Glutamatergic neuron (in vitro differentiated cells): Measurements from ENCODE around the gene FAM20C. TPM values are rescaled to one million over a fixed set of nuclear protein-coding genes. Genes with fewer than 3 reads are reported as not detected.

Source experiments
- DNase-seq: peaks from one replicate; pipeline ENCODE4 v3.0.0; 2022
- H3K27ac Mint-ChIP-seq: one replicate; pipeline ENCODE4 v1.8.0; 2020; ENCODE audit warnings: mild to moderate bottlenecking, mixed read lengths, inconsistent platforms; ENCODE audit not compliant: unreplicated experiment
- H3K27me3 Mint-ChIP-seq: one replicate; pipeline ENCODE4 v1.8.0; 2020; ENCODE audit warnings: mild to moderate bottlenecking, moderate library complexity, mixed read lengths, inconsistent platforms; ENCODE audit not compliant: unreplicated experiment
- H3K36me3 Mint-ChIP-seq: one replicate; pipeline ENCODE4 v1.8.0; 2020; ENCODE audit warnings: mild to moderate bottlenecking, mixed read lengths, inconsistent platforms; ENCODE audit not compliant: unreplicated experiment
- H3K4me1 Mint-ChIP-seq: one replicate; pipeline ENCODE4 v1.8.0; 2020; ENCODE audit warnings: mild to moderate bottlenecking, low read depth, mixed read lengths, inconsistent platforms; ENCODE audit not compliant: unreplicated experiment
- H3K4me3 Mint-ChIP-seq: one replicate; pipeline ENCODE4 v1.8.0; 2020; ENCODE audit warnings: mild to moderate bottlenecking, mixed read lengths, inconsistent platforms; ENCODE audit not compliant: unreplicated experiment
- H3K9me3 Mint-ChIP-seq: one replicate; pipeline ENCODE4 v1.8.0; 2020; ENCODE audit warnings: mild to moderate bottlenecking, moderate library complexity, mixed read lengths, inconsistent platforms; ENCODE audit not compliant: unreplicated experiment
- total RNA-seq: library from RNA; stranded (reverse); fragmentation: NEBNext Ultra II Directional; extraction: Animal tissue kit (Norgen Biotek cat#: 25700); gene quantifications from one replicate; pipeline ENCODE4 v1.2.1, GENCODE V29; 2021; ENCODE audit not compliant: unreplicated experiment
- TF ChIP-seq, protein P1 (sequence below): fragments of 200-600 bp; sonication (generic); IDR thresholded peaks from one replicate; pipeline ENCODE4 v1.5.0; 2021; ENCODE audit not compliant: partially characterized antibody, unreplicated experiment

The FAM20C gene
- total RNA-seq, 1 donor from 2014 or later = 199 TPM

DNA sequence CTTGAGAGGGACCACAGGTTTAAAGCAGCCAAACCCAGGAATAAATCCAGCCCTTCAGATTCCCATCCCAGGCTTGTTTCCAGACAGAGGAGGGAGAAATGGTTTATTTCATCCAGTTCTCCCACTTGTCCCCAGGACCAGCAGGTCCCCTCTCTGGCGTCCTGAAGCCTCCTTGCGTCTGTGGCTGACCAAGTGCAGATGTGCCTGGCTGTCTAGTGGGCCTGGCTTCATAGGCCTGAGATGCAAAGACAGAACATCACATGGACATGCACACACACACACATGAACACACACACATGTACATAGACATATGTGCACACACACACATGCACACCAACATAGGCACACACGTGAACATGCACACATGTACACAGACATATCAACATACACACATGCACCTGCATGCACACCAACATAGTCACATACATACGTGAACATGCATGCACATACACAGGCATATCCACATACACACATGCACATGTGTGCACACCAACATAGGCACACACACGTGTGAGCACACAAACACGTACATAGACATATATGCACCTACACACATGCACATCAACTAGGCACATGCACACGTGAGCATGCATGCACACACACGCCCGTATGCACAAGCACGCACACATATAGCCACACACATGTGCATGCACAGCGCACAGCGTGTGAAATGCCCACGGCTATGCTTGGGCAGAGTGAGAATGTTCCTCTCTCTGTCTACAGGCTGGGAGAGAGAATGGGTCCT is 108.3 kb downstream of the FAM20C start:
- Mint-ChIP-seq H3K4me1 (no peaks in the 10 kb centered on the region), H3K27ac (no peak overlapping the region), H3K36me3 (peaks cover 6% of the 10 kb centered on the region), H3K9me3 (peaks cover 5% of the 10 kb centered on the region), H3K4me3 (no peak overlapping the region), H3K27me3 (peaks cover 10% of the 10 kb centered on the region)
- DNase-seq = no peak
- TF ChIP-seq, protein P1, sequence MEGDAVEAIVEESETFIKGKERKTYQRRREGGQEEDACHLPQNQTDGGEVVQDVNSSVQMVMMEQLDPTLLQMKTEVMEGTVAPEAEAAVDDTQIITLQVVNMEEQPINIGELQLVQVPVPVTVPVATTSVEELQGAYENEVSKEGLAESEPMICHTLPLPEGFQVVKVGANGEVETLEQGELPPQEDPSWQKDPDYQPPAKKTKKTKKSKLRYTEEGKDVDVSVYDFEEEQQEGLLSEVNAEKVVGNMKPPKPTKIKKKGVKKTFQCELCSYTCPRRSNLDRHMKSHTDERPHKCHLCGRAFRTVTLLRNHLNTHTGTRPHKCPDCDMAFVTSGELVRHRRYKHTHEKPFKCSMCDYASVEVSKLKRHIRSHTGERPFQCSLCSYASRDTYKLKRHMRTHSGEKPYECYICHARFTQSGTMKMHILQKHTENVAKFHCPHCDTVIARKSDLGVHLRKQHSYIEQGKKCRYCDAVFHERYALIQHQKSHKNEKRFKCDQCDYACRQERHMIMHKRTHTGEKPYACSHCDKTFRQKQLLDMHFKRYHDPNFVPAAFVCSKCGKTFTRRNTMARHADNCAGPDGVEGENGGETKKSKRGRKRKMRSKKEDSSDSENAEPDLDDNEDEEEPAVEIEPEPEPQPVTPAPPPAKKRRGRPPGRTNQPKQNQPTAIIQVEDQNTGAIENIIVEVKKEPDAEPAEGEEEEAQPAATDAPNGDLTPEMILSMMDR = no peak

GRCh38 chr7:301291-302053 is 109.1 kb downstream of the FAM20C start:
- TF ChIP-seq, protein P1 = no peak
- DNase-seq = no peak
- Mint-ChIP-seq H3K4me3 (no peak overlapping the region), H3K27me3 (peaks cover 11% of the 10 kb centered on the region), H3K4me1 (no peaks in the 10 kb centered on the region), H3K9me3 (peaks cover 7% of the 10 kb centered on the region), H3K36me3 (peaks cover 6% of the 10 kb centered on the region), H3K27ac (no peak overlapping the region)

GRCh38 chr7:302054-302992 is 110.0 kb downstream of the FAM20C start:
- TF ChIP-seq, protein P1 = no peak
- peaks cover 11% of the 10 kb centered on the region for H3K27me3 Mint-ChIP-seq
- DNase-seq = no peak
- H3K9me3 Mint-ChIP-seq = peaks cover 7% of the 10 kb centered on the region
- no peak overlapping the region for H3K4me3 Mint-ChIP-seq
- no peak overlapping the region for H3K27ac Mint-ChIP-seq
- H3K4me1 Mint-ChIP-seq = no peaks in the 10 kb centered on the region
- peaks cover 6% of the 10 kb centered on the region for H3K36me3 Mint-ChIP-seq

- DNase-seq = no peak
- peaks cover 7% of the 10 kb centered on the region for H3K9me3 Mint-ChIP-seq
- TF ChIP-seq, protein P1 = no peak
- no peak overlapping the region for H3K27ac Mint-ChIP-seq
- H3K27me3 Mint-ChIP-seq = peaks cover 11% of the 10 kb centered on the region
- H3K36me3 Mint-ChIP-seq = peaks cover 10% of the 10 kb centered on the region
- H3K4me3 Mint-ChIP-seq = no peak overlapping the region
- no peaks in the 10 kb centered on the region for H3K4me1 Mint-ChIP-seq
Observed at GRCh38 chr7:303425-303824, 111.1 kb downstream of the FAM20C start.
